ENCODE measurements around the gene CACNB2. TPM values are rescaled to one million over a fixed set of nuclear protein-coding genes. Genes with fewer than 3 reads are reported as not detected.

CACNB2 gene
- total RNA-seq, 1 experiment from 2014 or later, result 3.2 TPM

DNA sequence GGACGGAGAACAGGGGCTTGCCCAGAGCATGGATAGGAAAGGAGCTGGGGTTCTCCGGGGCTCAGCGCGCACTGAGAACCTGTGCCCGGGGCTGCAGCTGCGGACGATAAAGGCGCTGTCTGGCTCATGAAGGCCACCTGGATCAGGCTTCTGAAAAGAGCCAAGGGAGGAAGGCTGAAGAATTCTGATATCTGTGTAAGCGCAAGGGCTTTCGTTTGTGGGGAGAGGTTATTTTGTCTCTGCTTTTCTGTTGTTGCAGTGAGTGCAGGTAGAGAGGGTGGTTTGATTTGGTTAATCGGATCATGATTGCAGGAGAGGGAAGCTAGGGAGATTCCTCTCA, 260.7 kb downstream of the CACNB2 start:
- ChIA-PET CTCF (no interaction called here), POLR2A (no interaction called here)
- H3K27ac Mint-ChIP-seq, result no peak overlapping the region
- peaks cover 20% of the 10 kb centered on the region for H3K4me1 Mint-ChIP-seq
- TF ChIP-seq CREM (CRISPR knock-in tag; IDR thresholded peaks at IDR 0.05), result no peak
- TF ChIP-seq IRF2 (CRISPR knock-in tag; IDR thresholded peaks at IDR 0.05; ENCODE audit: borderline replicate concordance, low read depth), result no peak
- TF ChIP-seq NR1H2 (CRISPR knock-in tag; IDR thresholded peaks at IDR 0.05), result no peak
- TF ChIP-seq, protein P1, sequence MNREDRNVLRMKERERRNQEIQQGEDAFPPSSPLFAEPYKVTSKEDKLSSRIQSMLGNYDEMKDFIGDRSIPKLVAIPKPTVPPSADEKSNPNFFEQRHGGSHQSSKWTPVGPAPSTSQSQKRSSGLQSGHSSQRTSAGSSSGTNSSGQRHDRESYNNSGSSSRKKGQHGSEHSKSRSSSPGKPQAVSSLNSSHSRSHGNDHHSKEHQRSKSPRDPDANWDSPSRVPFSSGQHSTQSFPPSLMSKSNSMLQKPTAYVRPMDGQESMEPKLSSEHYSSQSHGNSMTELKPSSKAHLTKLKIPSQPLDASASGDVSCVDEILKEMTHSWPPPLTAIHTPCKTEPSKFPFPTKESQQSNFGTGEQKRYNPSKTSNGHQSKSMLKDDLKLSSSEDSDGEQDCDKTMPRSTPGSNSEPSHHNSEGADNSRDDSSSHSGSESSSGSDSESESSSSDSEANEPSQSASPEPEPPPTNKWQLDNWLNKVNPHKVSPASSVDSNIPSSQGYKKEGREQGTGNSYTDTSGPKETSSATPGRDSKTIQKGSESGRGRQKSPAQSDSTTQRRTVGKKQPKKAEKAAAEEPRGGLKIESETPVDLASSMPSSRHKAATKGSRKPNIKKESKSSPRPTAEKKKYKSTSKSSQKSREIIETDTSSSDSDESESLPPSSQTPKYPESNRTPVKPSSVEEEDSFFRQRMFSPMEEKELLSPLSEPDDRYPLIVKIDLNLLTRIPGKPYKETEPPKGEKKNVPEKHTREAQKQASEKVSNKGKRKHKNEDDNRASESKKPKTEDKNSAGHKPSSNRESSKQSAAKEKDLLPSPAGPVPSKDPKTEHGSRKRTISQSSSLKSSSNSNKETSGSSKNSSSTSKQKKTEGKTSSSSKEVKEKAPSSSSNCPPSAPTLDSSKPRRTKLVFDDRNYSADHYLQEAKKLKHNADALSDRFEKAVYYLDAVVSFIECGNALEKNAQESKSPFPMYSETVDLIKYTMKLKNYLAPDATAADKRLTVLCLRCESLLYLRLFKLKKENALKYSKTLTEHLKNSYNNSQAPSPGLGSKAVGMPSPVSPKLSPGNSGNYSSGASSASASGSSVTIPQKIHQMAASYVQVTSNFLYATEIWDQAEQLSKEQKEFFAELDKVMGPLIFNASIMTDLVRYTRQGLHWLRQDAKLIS (CRISPR knock-in tag; IDR thresholded peaks at IDR 0.05; ENCODE audit: borderline replicate concordance), result no peak
- no peak for TF ChIP-seq ZNF219 (CRISPR knock-in tag; IDR thresholded peaks at IDR 0.05; ENCODE audit: borderline replicate concordance)
- TF ChIP-seq, protein P2, sequence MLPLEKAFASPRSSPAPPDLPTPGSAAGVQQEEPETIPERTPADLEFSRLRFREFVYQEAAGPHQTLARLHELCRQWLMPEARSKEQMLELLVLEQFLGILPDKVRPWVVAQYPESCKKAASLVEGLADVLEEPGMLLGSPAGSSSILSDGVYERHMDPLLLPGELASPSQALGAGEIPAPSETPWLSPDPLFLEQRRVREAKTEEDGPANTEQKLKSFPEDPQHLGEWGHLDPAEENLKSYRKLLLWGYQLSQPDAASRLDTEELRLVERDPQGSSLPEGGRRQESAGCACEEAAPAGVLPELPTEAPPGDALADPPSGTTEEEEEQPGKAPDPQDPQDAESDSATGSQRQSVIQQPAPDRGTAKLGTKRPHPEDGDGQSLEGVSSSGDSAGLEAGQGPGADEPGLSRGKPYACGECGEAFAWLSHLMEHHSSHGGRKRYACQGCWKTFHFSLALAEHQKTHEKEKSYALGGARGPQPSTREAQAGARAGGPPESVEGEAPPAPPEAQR (CRISPR knock-in tag; IDR thresholded peaks at IDR 0.05), result no peak
- no peak for TF ChIP-seq NFYB (CRISPR knock-in tag; conservative IDR thresholded peaks at IDR 0.05; ENCODE audit: low read depth)
- TF ChIP-seq FOXK1 (CRISPR knock-in tag; IDR thresholded peaks at IDR 0.05), result no peak
- no peak for TF ChIP-seq ZNF121 (CRISPR knock-in tag; IDR thresholded peaks at IDR 0.05)
- no peak for TF ChIP-seq ETV6 (CRISPR knock-in tag; IDR thresholded peaks at IDR 0.05)
- TF ChIP-seq NR2C2 (CRISPR knock-in tag; IDR thresholded peaks at IDR 0.05), result no peak
- TF ChIP-seq, protein P3, sequence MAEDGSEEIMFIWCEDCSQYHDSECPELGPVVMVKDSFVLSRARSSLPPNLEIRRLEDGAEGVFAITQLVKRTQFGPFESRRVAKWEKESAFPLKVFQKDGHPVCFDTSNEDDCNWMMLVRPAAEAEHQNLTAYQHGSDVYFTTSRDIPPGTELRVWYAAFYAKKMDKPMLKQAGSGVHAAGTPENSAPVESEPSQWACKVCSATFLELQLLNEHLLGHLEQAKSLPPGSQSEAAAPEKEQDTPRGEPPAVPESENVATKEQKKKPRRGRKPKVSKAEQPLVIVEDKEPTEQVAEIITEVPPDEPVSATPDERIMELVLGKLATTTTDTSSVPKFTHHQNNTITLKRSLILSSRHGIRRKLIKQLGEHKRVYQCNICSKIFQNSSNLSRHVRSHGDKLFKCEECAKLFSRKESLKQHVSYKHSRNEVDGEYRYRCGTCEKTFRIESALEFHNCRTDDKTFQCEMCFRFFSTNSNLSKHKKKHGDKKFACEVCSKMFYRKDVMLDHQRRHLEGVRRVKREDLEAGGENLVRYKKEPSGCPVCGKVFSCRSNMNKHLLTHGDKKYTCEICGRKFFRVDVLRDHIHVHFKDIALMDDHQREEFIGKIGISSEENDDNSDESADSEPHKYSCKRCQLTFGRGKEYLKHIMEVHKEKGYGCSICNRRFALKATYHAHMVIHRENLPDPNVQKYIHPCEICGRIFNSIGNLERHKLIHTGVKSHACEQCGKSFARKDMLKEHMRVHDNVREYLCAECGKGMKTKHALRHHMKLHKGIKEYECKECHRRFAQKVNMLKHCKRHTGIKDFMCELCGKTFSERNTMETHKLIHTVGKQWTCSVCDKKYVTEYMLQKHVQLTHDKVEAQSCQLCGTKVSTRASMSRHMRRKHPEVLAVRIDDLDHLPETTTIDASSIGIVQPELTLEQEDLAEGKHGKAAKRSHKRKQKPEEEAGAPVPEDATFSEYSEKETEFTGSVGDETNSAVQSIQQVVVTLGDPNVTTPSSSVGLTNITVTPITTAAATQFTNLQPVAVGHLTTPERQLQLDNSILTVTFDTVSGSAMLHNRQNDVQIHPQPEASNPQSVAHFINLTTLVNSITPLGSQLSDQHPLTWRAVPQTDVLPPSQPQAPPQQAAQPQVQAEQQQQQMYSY (CRISPR knock-in tag; IDR thresholded peaks at IDR 0.05), result no peak
- TF ChIP-seq SMAD4 (CRISPR knock-in tag; IDR thresholded peaks at IDR 0.05), result no peak
- TF ChIP-seq ZNF138 (CRISPR knock-in tag; conservative IDR thresholded peaks at IDR 0.05), result no peak
- TF ChIP-seq TEAD4 (CRISPR knock-in tag; IDR thresholded peaks at IDR 0.05), result no peak
- no peak for TF ChIP-seq EMX1 (CRISPR knock-in tag; IDR thresholded peaks at IDR 0.05)
- no peak for TF ChIP-seq RORB (CRISPR knock-in tag; IDR thresholded peaks at IDR 0.05)
- no peaks in the 10 kb centered on the region; the same call in 1 of the 2 replicates for H3K27me3 Mint-ChIP-seq (ENCODE audit: low read depth)
- peak overlapping the region; percentile 80 for H3K4me3 Mint-ChIP-seq
- H3K36me3 Mint-ChIP-seq, result no peaks in the 10 kb centered on the region
- ATAC-seq (peak; percentile 96), DNase-seq (ENCODE audit: low spot score) (peak; percentile 48)
- no peaks in the 10 kb centered on the region for H3K9me3 Mint-ChIP-seq

DNA sequence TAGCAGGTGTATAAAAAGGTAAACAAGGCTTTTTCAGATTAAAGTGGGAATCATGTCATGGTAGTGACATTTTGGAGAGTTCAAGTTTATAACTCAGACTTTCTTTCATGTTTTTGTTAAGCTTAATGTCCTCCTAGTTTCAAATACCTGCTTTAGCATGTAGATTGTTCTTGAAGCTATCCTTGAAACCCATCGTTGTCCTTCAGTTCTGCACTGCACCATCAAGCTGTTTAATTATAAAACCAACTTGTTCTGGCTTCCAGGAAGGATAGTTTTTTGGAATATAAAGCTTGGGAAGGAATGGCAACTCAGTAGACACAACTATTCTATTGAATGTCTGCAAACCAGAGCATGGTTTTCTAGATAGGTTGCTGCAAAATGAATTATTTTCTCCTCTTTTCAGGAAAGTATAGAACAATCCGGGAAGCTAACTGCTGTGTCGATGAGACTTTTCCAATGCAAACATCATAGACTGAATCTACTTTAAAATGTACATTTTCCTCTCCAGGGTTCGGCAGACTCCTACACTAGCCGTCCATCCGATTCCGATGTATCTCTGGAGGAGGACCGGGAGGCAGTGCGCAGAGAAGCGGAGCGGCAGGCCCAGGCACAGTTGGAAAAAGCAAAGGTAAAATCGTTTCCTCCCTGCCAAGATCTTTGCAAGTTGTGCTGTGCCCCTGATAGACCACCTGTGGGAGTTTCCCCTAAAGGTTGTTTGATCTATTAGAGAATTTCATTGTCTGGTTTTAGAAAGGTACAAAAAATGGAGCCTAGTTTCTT, 261.4 kb downstream of the CACNB2 start:
- Mint-ChIP-seq H3K4me3 (peak overlapping the region; percentile 80), H3K9me3 (no peaks in the 10 kb centered on the region), H3K27me3 (ENCODE audit: low read depth) (no peaks in the 10 kb centered on the region; the same call in 1 of the 2 replicates), H3K4me1 (peaks cover 26% of the 10 kb centered on the region), H3K36me3 (no peaks in the 10 kb centered on the region), H3K27ac (no peak overlapping the region)
- POLR2A ChIA-PET, result no interaction called here
- DNase-seq (ENCODE audit: low spot score), result no peak
- CTCF ChIA-PET, result no interaction called here
- no peak for ATAC-seq
- TF ChIP-seq, protein P4, sequence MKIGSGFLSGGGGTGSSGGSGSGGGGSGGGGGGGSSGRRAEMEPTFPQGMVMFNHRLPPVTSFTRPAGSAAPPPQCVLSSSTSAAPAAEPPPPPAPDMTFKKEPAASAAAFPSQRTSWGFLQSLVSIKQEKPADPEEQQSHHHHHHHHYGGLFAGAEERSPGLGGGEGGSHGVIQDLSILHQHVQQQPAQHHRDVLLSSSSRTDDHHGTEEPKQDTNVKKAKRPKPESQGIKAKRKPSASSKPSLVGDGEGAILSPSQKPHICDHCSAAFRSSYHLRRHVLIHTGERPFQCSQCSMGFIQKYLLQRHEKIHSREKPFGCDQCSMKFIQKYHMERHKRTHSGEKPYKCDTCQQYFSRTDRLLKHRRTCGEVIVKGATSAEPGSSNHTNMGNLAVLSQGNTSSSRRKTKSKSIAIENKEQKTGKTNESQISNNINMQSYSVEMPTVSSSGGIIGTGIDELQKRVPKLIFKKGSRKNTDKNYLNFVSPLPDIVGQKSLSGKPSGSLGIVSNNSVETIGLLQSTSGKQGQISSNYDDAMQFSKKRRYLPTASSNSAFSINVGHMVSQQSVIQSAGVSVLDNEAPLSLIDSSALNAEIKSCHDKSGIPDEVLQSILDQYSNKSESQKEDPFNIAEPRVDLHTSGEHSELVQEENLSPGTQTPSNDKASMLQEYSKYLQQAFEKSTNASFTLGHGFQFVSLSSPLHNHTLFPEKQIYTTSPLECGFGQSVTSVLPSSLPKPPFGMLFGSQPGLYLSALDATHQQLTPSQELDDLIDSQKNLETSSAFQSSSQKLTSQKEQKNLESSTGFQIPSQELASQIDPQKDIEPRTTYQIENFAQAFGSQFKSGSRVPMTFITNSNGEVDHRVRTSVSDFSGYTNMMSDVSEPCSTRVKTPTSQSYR (CRISPR knock-in tag; IDR thresholded peaks at IDR 0.05), result no peak
- TF ChIP-seq, protein P5, sequence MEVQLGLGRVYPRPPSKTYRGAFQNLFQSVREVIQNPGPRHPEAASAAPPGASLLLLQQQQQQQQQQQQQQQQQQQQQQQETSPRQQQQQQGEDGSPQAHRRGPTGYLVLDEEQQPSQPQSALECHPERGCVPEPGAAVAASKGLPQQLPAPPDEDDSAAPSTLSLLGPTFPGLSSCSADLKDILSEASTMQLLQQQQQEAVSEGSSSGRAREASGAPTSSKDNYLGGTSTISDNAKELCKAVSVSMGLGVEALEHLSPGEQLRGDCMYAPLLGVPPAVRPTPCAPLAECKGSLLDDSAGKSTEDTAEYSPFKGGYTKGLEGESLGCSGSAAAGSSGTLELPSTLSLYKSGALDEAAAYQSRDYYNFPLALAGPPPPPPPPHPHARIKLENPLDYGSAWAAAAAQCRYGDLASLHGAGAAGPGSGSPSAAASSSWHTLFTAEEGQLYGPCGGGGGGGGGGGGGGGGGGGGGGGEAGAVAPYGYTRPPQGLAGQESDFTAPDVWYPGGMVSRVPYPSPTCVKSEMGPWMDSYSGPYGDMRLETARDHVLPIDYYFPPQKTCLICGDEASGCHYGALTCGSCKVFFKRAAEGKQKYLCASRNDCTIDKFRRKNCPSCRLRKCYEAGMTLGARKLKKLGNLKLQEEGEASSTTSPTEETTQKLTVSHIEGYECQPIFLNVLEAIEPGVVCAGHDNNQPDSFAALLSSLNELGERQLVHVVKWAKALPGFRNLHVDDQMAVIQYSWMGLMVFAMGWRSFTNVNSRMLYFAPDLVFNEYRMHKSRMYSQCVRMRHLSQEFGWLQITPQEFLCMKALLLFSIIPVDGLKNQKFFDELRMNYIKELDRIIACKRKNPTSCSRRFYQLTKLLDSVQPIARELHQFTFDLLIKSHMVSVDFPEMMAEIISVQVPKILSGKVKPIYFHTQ (CRISPR knock-in tag; IDR thresholded peaks at IDR 0.05), result no peak
